IMR-90 (cell line): ENCODE data around the gene HNF1B. TPM values are rescaled to one million over a fixed set of nuclear protein-coding genes. Genes with fewer than 3 reads are reported as not detected.

Experiments used
- ATAC-seq: fragments of 200-7000 bp; cut with Tn5 transposase; 2 replicates; pipeline ENCODE4 v1.9.1; 2020; ENCODE audit warnings: low read depth, mild to moderate bottlenecking, moderate library complexity
- BruUV-seq: library from RNA; stranded (reverse); fragments of 400-500 nt; replicated peaks from 2 replicates; lab custom pipeline; 2021; lab: Mats Ljungman, UMichigan
- CTCF ChIA-PET: fragments of 300-600 bp; formaldehyde crosslinking; extraction: SDS; loops from one replicate; lab custom pipeline; 2021; ENCODE audit warnings: antibody characterized with exemption; lab: Yijun Ruan, JAX
- POLR2A ChIA-PET: fragments of 300-600 bp; sonication (Branson Sonifier 250); formaldehyde crosslinking; loops from one replicate; lab custom pipeline; 2022; ENCODE audit warnings: antibody characterized with exemption; ENCODE audit not compliant: unreplicated experiment; lab: Charles Lee
- DNase-seq: peaks from one replicate; pipeline ENCODE4 v3.0.0; 2013
- H2AFZ ChIP-seq: replicated peaks from 2 replicates; pipeline ENCODE3; 2013; ENCODE audit warnings: low read length, mild to moderate bottlenecking; ENCODE audit not compliant: poor library complexity
- H2AK5ac ChIP-seq: 2 replicates; pipeline ENCODE4 v1.6.1; 2013; ENCODE audit warnings: low read depth, low read length, inconsistent platforms
- H2AK9ac ChIP-seq: replicated peaks from 2 replicates; pipeline ENCODE3; 2013; ENCODE audit warnings: mild to moderate bottlenecking, low read depth, low read length, moderate library complexity; ENCODE audit not compliant: poor library complexity
- H2BK120ac ChIP-seq: 2 replicates; pipeline ENCODE4 v1.6.1; 2013; ENCODE audit warnings: low read depth, low read length, inconsistent platforms
- H2BK15ac ChIP-seq: 3 replicates; pipeline ENCODE4 v1.6.1; 2013; ENCODE audit warnings: low read depth, low read length, inconsistent platforms
- H2BK20ac ChIP-seq: 2 replicates; pipeline ENCODE4 v1.6.1; 2013; ENCODE audit warnings: low read depth, mild to moderate bottlenecking, inconsistent platforms, low read length, moderate library complexity
- H2BK5ac ChIP-seq: 2 replicates; pipeline ENCODE4 v1.6.1; 2013; ENCODE audit warnings: mild to moderate bottlenecking, low read depth, low read length, inconsistent platforms; ENCODE audit not compliant: poor library complexity, severe bottlenecking
- H3K14ac ChIP-seq: replicated peaks from 2 replicates; pipeline ENCODE4 v1.6.1; 2013; ENCODE audit warnings: low read depth, low read length, inconsistent platforms
- H3K18ac ChIP-seq: 2 replicates; pipeline ENCODE4 v1.6.1; 2013; ENCODE audit warnings: low read depth, low read length, control low read depth
- H3K23ac ChIP-seq: 2 replicates; pipeline ENCODE4 v1.6.1; 2013; ENCODE audit warnings: low read depth, low read length, inconsistent platforms
- H3K27ac ChIP-seq: 2 replicates; pipeline ENCODE4 v1.5.1; 2013; ENCODE audit warnings: mild to moderate bottlenecking, control low read depth, low read length; ENCODE audit not compliant: insufficient read depth
- H3K27me3 ChIP-seq: 2 replicates; pipeline ENCODE4 v1.6.1; 2013; ENCODE audit warnings: low read length; ENCODE audit not compliant: control insufficient read depth, insufficient read depth
- H3K36me3 ChIP-seq: 2 replicates; pipeline ENCODE4 v1.6.1; 2013; ENCODE audit warnings: low read length, mixed read lengths; ENCODE audit not compliant: control insufficient read depth, insufficient read depth
- H3K4ac ChIP-seq: 2 replicates; pipeline ENCODE4 v1.6.1; 2013; ENCODE audit warnings: low read depth, low read length, inconsistent platforms
- H3K4me1 ChIP-seq: 2 replicates; pipeline ENCODE4 v1.6.1; 2013; ENCODE audit warnings: low read length, mixed read lengths; ENCODE audit not compliant: control insufficient read depth, insufficient read depth
- H3K4me2 ChIP-seq: 2 replicates; pipeline ENCODE4 v1.6.1; 2013; ENCODE audit warnings: low read depth, mild to moderate bottlenecking, control low read depth, low read length, moderate library complexity
- H3K4me3 ChIP-seq: 2 replicates; pipeline ENCODE4 v1.5.1; 2013; ENCODE audit warnings: low read depth, mild to moderate bottlenecking, control low read depth, low read length, moderate library complexity; ENCODE audit not compliant: insufficient read depth
- H3K56ac ChIP-seq: 2 replicates; pipeline ENCODE4 v1.6.1; 2013; ENCODE audit warnings: low read length, inconsistent platforms; ENCODE audit not compliant: insufficient read depth; ENCODE audit errors: extremely low read depth
- H3K79me1 ChIP-seq, 2 experiments: 2 replicates each; pipeline ENCODE4 v1.6.1; 2013; ENCODE audit warnings: low read length in 2 of 2, inconsistent platforms in 1 of 2, low read depth in 1 of 2
- H3K9ac ChIP-seq: 2 replicates; pipeline ENCODE4 v1.6.1; 2013; ENCODE audit warnings: low read depth, low read length, control low read depth
- H3K9me1 ChIP-seq: 2 replicates; pipeline ENCODE4 v1.6.1; 2013; ENCODE audit warnings: low read length, inconsistent platforms; ENCODE audit not compliant: insufficient read depth
- H3K9me3 ChIP-seq: 2 replicates; pipeline ENCODE4 v1.6.1; 2013; ENCODE audit warnings: low read length; ENCODE audit not compliant: control insufficient read depth, insufficient read depth
- H4K20me1 ChIP-seq: 2 replicates; pipeline ENCODE4 v1.6.1; 2013; ENCODE audit warnings: low read length, inconsistent platforms; ENCODE audit not compliant: insufficient read depth
- H4K5ac ChIP-seq: 2 replicates; pipeline ENCODE4 v1.6.1; 2013; ENCODE audit warnings: mild to moderate bottlenecking, low read depth, low read length, control low read depth
- H4K8ac ChIP-seq, 2 experiments: 2 replicates each; pipeline ENCODE4 v1.6.1; 2013; ENCODE audit warnings: low read depth in 2 of 2, low read length in 2 of 2, control low read depth in 1 of 2, inconsistent platforms in 1 of 2
- H4K91ac ChIP-seq: 2 replicates; pipeline ENCODE4 v1.6.1; 2013; ENCODE audit warnings: low read depth, low read length, inconsistent platforms; ENCODE audit not compliant: insufficient read depth
- BHLHE40 ChIP-seq: fragments of 150-350 bp; IDR thresholded peaks from 2 replicates; pipeline ENCODE4 v1.6.1; 2016; ENCODE audit warnings: mild to moderate bottlenecking, low read depth, low read length
- CEBPB ChIP-seq: IDR thresholded peaks from 2 replicates; pipeline ENCODE4 v1.6.1; 2012; ENCODE audit warnings: low read depth, low read length, improper control_type of control experiment
- MAZ ChIP-seq: IDR thresholded peaks from 2 replicates; pipeline ENCODE4 v1.6.1; 2012; ENCODE audit warnings: low read depth, mild to moderate bottlenecking, low read length, improper control_type of control experiment, moderate library complexity, borderline replicate concordance
- MXI1 ChIP-seq: IDR thresholded peaks from 2 replicates; pipeline ENCODE4 v1.6.1; 2012; ENCODE audit warnings: low read depth, mild to moderate bottlenecking, low read length, moderate library complexity, borderline replicate concordance
- NFE2L2 ChIP-seq: fragments of 150-350 bp; IDR thresholded peaks from 2 replicates; pipeline ENCODE4 v1.6.1; 2016; ENCODE audit warnings: low read depth, mild to moderate bottlenecking, low read length
- RAD21 ChIP-seq: IDR thresholded peaks from 2 replicates; pipeline ENCODE4 v1.6.1; 2012; ENCODE audit warnings: low read length, improper control_type of control experiment
- RCOR1 ChIP-seq: IDR thresholded peaks from 2 replicates; pipeline ENCODE4 v1.6.1; 2012; ENCODE audit warnings: mild to moderate bottlenecking, low read length, improper control_type of control experiment; ENCODE audit not compliant: insufficient replicate concordance
- SMC3 ChIP-seq: fragments of 150-350 bp; IDR thresholded peaks from 2 replicates; pipeline ENCODE4 v1.6.1; 2016; ENCODE audit warnings: low read depth, mild to moderate bottlenecking, antibody characterized with exemption, low read length, moderate library complexity
- WGBS, 2 experiments: methylation state at CpG; one replicate each; pipeline versions ENCODE4 v1.1.5 to v1.1.7; 2013; ENCODE audit warnings: missing lambda C conversion rate in 2 of 2; ENCODE audit not compliant: insufficient read length in 1 of 2; ENCODE audit errors: extremely low coverage in 2 of 2; 5-methylcytosine and 5-hydroxymethylcytosine counted together
- dilution Hi-C: fragments of 300-500 bp; cut with HindIII; formaldehyde crosslinking; loops from one replicate; pipeline ENCODE4 v1.14.3; 2018; ENCODE audit warnings: low sequenced_read_pairs; ENCODE audit not compliant: unreplicated experiment
- in situ Hi-C: fragments of 300-500 bp; cut with MboI; formaldehyde crosslinking; loops from 3 replicates; pipeline ENCODE4 v1.14.3; 2019; ENCODE audit warnings: low sequenced_read_pairs, inconsistent platforms, mixed read lengths
- intact Hi-C: fragments of 100-400 bp; cut with micrococcal nuclease; formaldehyde crosslinking; loops from 2 replicates; pipeline ENCODE4 v1.10.0; 2022
- polyA plus RNA-seq, 3 experiments: library from polyadenylated mRNA; depleted of rRNA; stranded (reverse); fragments of >200 nt; gene quantifications; 2 replicates each; pipeline ENCODE4 v1.2.3, GENCODE V29; 2012; ENCODE audit warnings: low replicate concordance in 1 of 3
- total RNA-seq: library from RNA; depleted of rRNA; stranded (reverse); fragments of >200 nt; gene quantifications from 2 replicates; pipeline ENCODE4 v1.2.3, GENCODE V29; 2012
- TF ChIP-seq, protein P1 (sequence below): fragments of 150-350 bp; IDR thresholded peaks from 2 replicates; pipeline ENCODE4 v1.6.1; 2016; ENCODE audit warnings: low read depth, mild to moderate bottlenecking, low read length, moderate library complexity, borderline replicate concordance

HNF1B gene
- total and polyA plus RNA-seq, 2 of the 4 experiments (the other 2 are of a cell fraction) = not detected

DNA sequence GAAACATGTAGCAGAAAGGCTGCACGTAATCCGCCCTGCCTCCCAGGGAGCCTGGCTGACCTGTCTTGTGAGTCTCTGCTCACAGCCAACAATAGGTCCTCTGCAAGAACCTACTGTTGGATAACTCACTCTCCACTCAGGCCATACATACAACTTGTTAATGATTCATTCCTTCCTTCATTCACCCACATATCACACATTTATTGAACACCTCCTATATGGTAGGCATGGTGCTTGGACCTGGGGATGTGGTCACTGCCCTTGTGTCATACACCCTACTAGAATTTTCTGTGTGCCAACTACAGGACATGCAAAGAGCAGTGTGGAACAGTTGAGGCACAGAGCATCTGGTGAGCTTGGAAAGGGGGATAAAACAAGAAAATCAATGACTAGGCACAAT is 28.1 kb upstream of the HNF1B start:
- TF ChIP-seq BHLHE40 = no peak
- no peak for TF ChIP-seq SMC3
- no peak for TF ChIP-seq CEBPB
- TF ChIP-seq NFE2L2 = no peak
- TF ChIP-seq RCOR1 = no peak
- TF ChIP-seq MAZ = no peak
- TF ChIP-seq, protein P1, sequence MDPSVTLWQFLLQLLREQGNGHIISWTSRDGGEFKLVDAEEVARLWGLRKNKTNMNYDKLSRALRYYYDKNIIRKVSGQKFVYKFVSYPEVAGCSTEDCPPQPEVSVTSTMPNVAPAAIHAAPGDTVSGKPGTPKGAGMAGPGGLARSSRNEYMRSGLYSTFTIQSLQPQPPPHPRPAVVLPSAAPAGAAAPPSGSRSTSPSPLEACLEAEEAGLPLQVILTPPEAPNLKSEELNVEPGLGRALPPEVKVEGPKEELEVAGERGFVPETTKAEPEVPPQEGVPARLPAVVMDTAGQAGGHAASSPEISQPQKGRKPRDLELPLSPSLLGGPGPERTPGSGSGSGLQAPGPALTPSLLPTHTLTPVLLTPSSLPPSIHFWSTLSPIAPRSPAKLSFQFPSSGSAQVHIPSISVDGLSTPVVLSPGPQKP = no peak
- no peak for TF ChIP-seq RAD21
- TF ChIP-seq MXI1 = no peak
- H2AK9ac ChIP-seq = no peak overlapping the region
- no peak overlapping the region for H3K4me3 ChIP-seq
- H3K9me3 ChIP-seq = peaks cover 6% of the 10 kb centered on the region
- H2BK20ac ChIP-seq = no peak overlapping the region
- no peak overlapping the region for H2AFZ ChIP-seq
- intact Hi-C loops (no loop called here), in situ Hi-C loops (no loop called here), dilution Hi-C loops (no loop called here)
- H3K4ac ChIP-seq = no peak overlapping the region
- no peak overlapping the region for H3K9ac ChIP-seq
- no peaks in the 10 kb centered on the region for H4K20me1 ChIP-seq
- ChIA-PET CTCF (no interaction called here), POLR2A (no interaction called here)
- 0 out of 2 replicates have a peak, but pooled peaks cover 3% of the 10 kb centered on the region for H3K9me1 ChIP-seq
- no peak overlapping the region for H4K91ac ChIP-seq
- no peak overlapping the region for H4K5ac ChIP-seq
- H3K56ac ChIP-seq = no peak overlapping the region
- no peak overlapping the region for H3K18ac ChIP-seq
- 60% methylated on average over 1 of the region's 2 CpGs; no CpG with 5 or more reads in 1 of the 2 experiments for WGBS, 2 experiments
- no peak overlapping the region for H3K23ac ChIP-seq
- H4K8ac ChIP-seq = no peak overlapping the region
- H3K4me2 ChIP-seq = no peak overlapping the region
- no TSS peak for BruUV-seq
- DNase-seq = no peak
- H3K79me1 ChIP-seq = no peaks in the 10 kb centered on the region
- no peak overlapping the region for H3K14ac ChIP-seq
- no peak overlapping the region for H2BK120ac ChIP-seq
- ATAC-seq = no peak
- H3K4me1 ChIP-seq = 0 out of 2 replicates have a peak, but pooled peaks cover 2% of the 10 kb centered on the region
- no peak overlapping the region; the same call in 2 of the 3 replicates for H2BK15ac ChIP-seq
- H2BK5ac ChIP-seq = no peak overlapping the region
- no peak overlapping the region for H3K27ac ChIP-seq
- H3K27me3 ChIP-seq = no peaks in the 10 kb centered on the region
- no peaks in the 10 kb centered on the region for H3K36me3 ChIP-seq
- H2AK5ac ChIP-seq = no peak overlapping the region; the same call in 1 of the 2 replicates
